HG03432 (cell line): ENCODE data around the gene LILRB2.
"Not testable (repeated sequence)": the region's sequence is repeated elsewhere in the genome, so short reads cannot be mapped to it uniquely, and the experiment has no call there.

Source experiments
- ATAC-seq: cut with Tn5 transposase; IDR thresholded peaks from one replicate; pipeline ENCODE4 v1.9.1; 2021; ENCODE audit warnings: mild to moderate bottlenecking, moderate library complexity; ENCODE audit not compliant: unreplicated experiment

Gene LILRB2

GRCh38 chr19:54281007-54281728 is at the start of gene LILRB2:
Gene LILRB2 (minus strand): TSS chr19:54281110. CDS start chr19:54280496, 614 bp downstream.
- ATAC-seq, result no peak

GRCh38 chr19:54329476-54330165 is 48.7 kb upstream of the LILRB2 start:
- ATAC-seq, result no peak

GRCh38 chr19:54328781-54329180 is 47.9 kb upstream of the LILRB2 start:
- not testable (repeated sequence) for ATAC-seq

- ATAC-seq, result no peak
These were observed 44.7 kb upstream of the LILRB2 start for GRCh38 chr19:54325631-54326030.

GRCh38 chr19:54325194-54325621 is 44.3 kb upstream of the LILRB2 start:
- no peak for ATAC-seq

GRCh38 chr19:54324071-54324470 is 43.2 kb upstream of the LILRB2 start:
- no peak for ATAC-seq

GRCh38 chr19:54322934-54323333 is 42.0 kb upstream of the LILRB2 start:
- ATAC-seq, result not testable (repeated sequence)

- not testable (repeated sequence) for ATAC-seq
These were observed 41.4 kb upstream of the LILRB2 start for GRCh38 chr19:54322295-54322694.

- no peak for ATAC-seq
These were observed 39.2 kb upstream of the LILRB2 start for GRCh38 chr19:54319892-54320670.

- no peak for ATAC-seq
These were observed 38.1 kb upstream of the LILRB2 start for GRCh38 chr19:54319049-54319448.

GRCh38 chr19:54317965-54318240 is 37.0 kb upstream of the LILRB2 start:
- no peak for ATAC-seq

- no peak for ATAC-seq
These were observed 36.4 kb upstream of the LILRB2 start for GRCh38 chr19:54317108-54317964.

- ATAC-seq, result no peak
These were observed 35.8 kb upstream of the LILRB2 start for GRCh38 chr19:54316746-54317107.

GRCh38 chr19:54315956-54316355 is 35.0 kb upstream of the LILRB2 start:
- ATAC-seq, result no peak

- no peak for ATAC-seq
These were observed 31.8 kb upstream of the LILRB2 start, which contains the start of gene LILRA5 for GRCh38 chr19:54312436-54313377. Gene LILRA5 (minus strand): TSS chr19:54313166. CDS start chr19:54313019, 147 bp downstream.

- no peak for ATAC-seq
These were observed 31.1 kb upstream of the LILRB2 start for GRCh38 chr19:54312011-54312410.

GRCh38 chr19:54311486-54311885 is 30.6 kb upstream of the LILRB2 start:
- ATAC-seq, result no peak

- no peak for ATAC-seq
These were observed 29.6 kb upstream of the LILRB2 start for GRCh38 chr19:54310543-54310942.

GRCh38 chr19:54309811-54310210 is 28.9 kb upstream of the LILRB2 start:
- ATAC-seq, result no peak
